GM23338 (cell line): ENCODE results near the gene PSD4. TPM values are rescaled to one million over a fixed set of nuclear protein-coding genes. Genes with fewer than 3 reads are reported as not detected.

Source experiments
- ATAC-seq: fragments of 200-7000 bp; cut with Tn5 transposase; 3 replicates; pipeline ENCODE4 v1.9.1; 2020
- DNase-seq: peaks from one replicate; pipeline ENCODE4 v3.0.0-alpha.2; 2015; ENCODE audit warnings: low spot score
- H2AFZ ChIP-seq: fragments of 200-600 bp; sonication (generic); 2 replicates; pipeline ENCODE4 v1.8.0; 2016; ENCODE audit warnings: antibody characterized with exemption, mild to moderate bottlenecking, moderate library complexity
- H3F3A ChIP-seq: fragments of 200-600 bp; sonication (generic); replicated peaks from 2 replicates; pipeline ENCODE4 v1.8.0; 2017; ENCODE audit warnings: antibody characterized with exemption, mixed run types, low read depth
- H3K27ac ChIP-seq: fragments of 200-600 bp; sonication (generic); 2 replicates; pipeline ENCODE4 v1.6.1; 2016; ENCODE audit warnings: low read depth
- H3K27me3 ChIP-seq: fragments of 200-600 bp; sonication (generic); 2 replicates; pipeline ENCODE4 v1.8.0; 2016; ENCODE audit warnings: mild to moderate bottlenecking, mixed run types, moderate library complexity; ENCODE audit not compliant: insufficient read depth
- H3K36me3 ChIP-seq: fragments of 200-600 bp; sonication (generic); 2 replicates; pipeline ENCODE4 v1.8.0; 2016; ENCODE audit warnings: mild to moderate bottlenecking; ENCODE audit not compliant: insufficient read depth
- H3K4me1 ChIP-seq: fragments of 200-600 bp; sonication (generic); 2 replicates; pipeline ENCODE4 v1.8.0; 2016; ENCODE audit warnings: mild to moderate bottlenecking, moderate library complexity; ENCODE audit not compliant: insufficient read depth
- H3K4me2 ChIP-seq: fragments of 200-600 bp; sonication (generic); 2 replicates; pipeline ENCODE4 v1.7.1; 2017; ENCODE audit warnings: mixed run types
- H3K4me3 ChIP-seq: fragments of 200-600 bp; sonication (generic); 2 replicates; pipeline ENCODE4 v1.6.1; 2016; ENCODE audit warnings: mixed run types
- H3K79me2 ChIP-seq: fragments of 200-600 bp; sonication (generic); replicated peaks from 2 replicates; pipeline ENCODE4 v1.8.0; 2017; ENCODE audit warnings: mild to moderate bottlenecking; ENCODE audit not compliant: insufficient read depth
- H3K9me2 ChIP-seq: fragments of 200-600 bp; sonication (generic); 2 replicates; pipeline ENCODE4 v1.8.0; 2017; ENCODE audit not compliant: insufficient read depth
- H4K20me1 ChIP-seq: fragments of 200-600 bp; sonication (generic); replicated peaks from 2 replicates; pipeline ENCODE4 v1.8.0; 2017; ENCODE audit warnings: mild to moderate bottlenecking; ENCODE audit not compliant: insufficient read depth
- H3K27ac Mint-ChIP-seq: 2 replicates; pipeline ENCODE4 v1.8.0; 2020; ENCODE audit warnings: inconsistent platforms, mild to moderate bottlenecking, moderate library complexity, mixed read lengths
- H3K27me3 Mint-ChIP-seq: 3 replicates; pipeline ENCODE4 v1.8.0; 2022; ENCODE audit warnings: low read depth, mild to moderate bottlenecking, moderate library complexity, mixed read lengths, inconsistent platforms; ENCODE audit not compliant: insufficient read depth, poor library complexity
- H3K36me3 Mint-ChIP-seq: 3 replicates; pipeline ENCODE4 v1.8.0; 2021; ENCODE audit warnings: low read depth, mild to moderate bottlenecking, inconsistent platforms, moderate library complexity, mixed read lengths
- H3K4me1 Mint-ChIP-seq: 3 replicates; pipeline ENCODE4 v1.8.0; 2020; ENCODE audit warnings: mild to moderate bottlenecking, inconsistent platforms, mixed read lengths
- H3K4me3 Mint-ChIP-seq: 3 replicates; pipeline ENCODE4 v1.8.0; 2021; ENCODE audit warnings: moderate library complexity, mild to moderate bottlenecking, inconsistent platforms, mixed read lengths
- H3K9me3 Mint-ChIP-seq: 3 replicates; pipeline ENCODE4 v1.8.0; 2020; ENCODE audit warnings: moderate library complexity, mild to moderate bottlenecking, inconsistent platforms, mixed read lengths
- CREB1 ChIP-seq: fragments of 250-450 bp; sonication (Bioruptor Pico); IDR thresholded peaks from 2 replicates; pipeline ENCODE4 v1.5.0; 2020; ENCODE audit warnings: low read depth, mild to moderate bottlenecking, moderate library complexity
- CTCF ChIP-seq, 2 experiments: fragments of 200-600 bp in 1 of 2; sonication (generic) in 1 of 2; conservative IDR thresholded peaks; 2 replicates each; pipeline versions ENCODE4 v1.5.1 to v1.6.1; 2016 to 2017; ENCODE audit warnings: antibody characterized with exemption in 2 of 2, low read depth in 2 of 2, mild to moderate bottlenecking in 2 of 2, moderate library complexity in 1 of 2
- ETS1 ChIP-seq: IDR thresholded peaks from 2 replicates; pipeline ENCODE4 v1.6.1; 2016; ENCODE audit warnings: antibody characterized with exemption
- EZH2 ChIP-seq: fragments of 200-600 bp; sonication (generic); IDR thresholded peaks from one replicate; pipeline ENCODE4 v1.8.0; 2017; ENCODE audit warnings: antibody characterized with exemption, mild to moderate bottlenecking, low read depth; ENCODE audit not compliant: unreplicated experiment
- EZH2phosphoT487 ChIP-seq: fragments of 200-600 bp; sonication (generic); IDR thresholded peaks from one replicate; pipeline ENCODE4 v1.8.1; 2018; ENCODE audit warnings: antibody characterized with exemption; ENCODE audit not compliant: unreplicated experiment
- JUNB ChIP-seq: IDR thresholded peaks from one replicate; pipeline ENCODE4 v1.6.1; 2016; ENCODE audit warnings: antibody characterized with exemption; ENCODE audit not compliant: unreplicated experiment
- POLR2AphosphoS5 ChIP-seq: IDR thresholded peaks from 2 replicates; pipeline ENCODE4 v1.6.1; 2016; ENCODE audit warnings: antibody characterized with exemption, low read depth
- REST ChIP-seq: IDR thresholded peaks from one replicate; pipeline ENCODE4 v1.6.1; 2018; ENCODE audit warnings: antibody characterized with exemption; ENCODE audit not compliant: unreplicated experiment
- STAT1 ChIP-seq: IDR thresholded peaks from one replicate; pipeline ENCODE4 v1.6.1; 2016; ENCODE audit warnings: antibody characterized with exemption; ENCODE audit not compliant: unreplicated experiment
- ZNF114 ChIP-seq: fragments of 250-450 bp; sonication (Bioruptor Pico); IDR thresholded peaks from 2 replicates; pipeline ENCODE4 v1.5.0; 2020; ENCODE audit warnings: mild to moderate bottlenecking, moderate library complexity
- polyA plus RNA-seq: library from polyadenylated mRNA; unstranded; fragments of >200 nt; fragmentation: Nextera tagmentation; extraction: Ambion mirVana; gene quantifications from 2 replicates; pipeline ENCODE4 v1.2.1, GENCODE V29; 2016
- total RNA-seq: library from RNA; depleted of rRNA; stranded (reverse); fragments of >200 nt; shearing (Covaris generic); gene quantifications from 2 replicates; pipeline ENCODE4 v1.2.3, GENCODE V29; 2014

Gene PSD4
- total and polyA plus RNA-seq, 2 experiments from 2014 or later = 0.06 to 0.66 TPM

GRCh38 chr2:113160962-113161361 is 12.8 kb upstream of the PSD4 start (continued):
- TF ChIP-seq REST (no peak), EZH2 (no peak), CREB1 (CRISPR knock-in tag) (no peak), ZNF114 (CRISPR knock-in tag) (no peak)

GRCh38 chr2:113162173-113162572 is 11.6 kb upstream of the PSD4 start:
- TF ChIP-seq STAT1 = no peak
- TF ChIP-seq CTCF (conservative IDR thresholded peaks at IDR 0.05; ENCODE audit: low read depth in 2 of 2) = no peak
- TF ChIP-seq EZH2phosphoT487 = no peak
- TF ChIP-seq POLR2AphosphoS5 = no peak
- Histone ChIP-seq H3K36me3 (no peaks in the 10 kb centered on the region), H3K27me3 (peaks cover 21% of the 10 kb centered on the region), H3K4me1 (peaks cover 10% of the 10 kb centered on the region), H3F3A (no peaks in the 10 kb centered on the region), H3K4me2 (no peak overlapping the region), H4K20me1 (no peaks in the 10 kb centered on the region), H2AFZ (no peak overlapping the region), H3K9me2 (no peaks in the 10 kb centered on the region), H3K4me3 (no peak overlapping the region), H3K79me2 (no peaks in the 10 kb centered on the region), H3K27ac (no peak overlapping the region)
- ATAC-seq (no peak), DNase-seq (no peak)
- Mint-ChIP-seq H3K27ac (no peak overlapping the region), H3K9me3 (no peaks in the 10 kb centered on the region), H3K4me1 (peaks cover 20% of the 10 kb centered on the region), H3K27me3 (peaks cover 14% of the 10 kb centered on the region), H3K4me3 (no peak overlapping the region), H3K36me3 (no peaks in the 10 kb centered on the region)

GRCh38 chr2:113162869-113163268 is 10.9 kb upstream of the PSD4 start:
- Histone ChIP-seq H3K4me3 (no peak overlapping the region), H4K20me1 (no peaks in the 10 kb centered on the region), H3K79me2 (no peaks in the 10 kb centered on the region), H2AFZ (no peak overlapping the region), H3K4me1 (peaks cover 8% of the 10 kb centered on the region), H3K4me2 (no peak overlapping the region), H3F3A (no peaks in the 10 kb centered on the region), H3K9me2 (no peaks in the 10 kb centered on the region), H3K27me3 (peaks cover 18% of the 10 kb centered on the region), H3K27ac (no peak overlapping the region), H3K36me3 (no peaks in the 10 kb centered on the region)
- no peak for ATAC-seq
- no peak for DNase-seq
- Mint-ChIP-seq H3K27ac (no peak overlapping the region), H3K27me3 (peaks cover 14% of the 10 kb centered on the region), H3K4me1 (peaks cover 20% of the 10 kb centered on the region), H3K4me3 (no peak overlapping the region), H3K36me3 (no peaks in the 10 kb centered on the region), H3K9me3 (no peaks in the 10 kb centered on the region)
- TF ChIP-seq REST (no peak), CTCF (conservative IDR thresholded peaks at IDR 0.05; ENCODE audit: low read depth in 2 of 2) (no peak), ETS1 (no peak), JUNB (no peak), CREB1 (CRISPR knock-in tag) (no peak), STAT1 (no peak), EZH2phosphoT487 (no peak)
